ENCODE results near the gene CLIP4.

DNA sequence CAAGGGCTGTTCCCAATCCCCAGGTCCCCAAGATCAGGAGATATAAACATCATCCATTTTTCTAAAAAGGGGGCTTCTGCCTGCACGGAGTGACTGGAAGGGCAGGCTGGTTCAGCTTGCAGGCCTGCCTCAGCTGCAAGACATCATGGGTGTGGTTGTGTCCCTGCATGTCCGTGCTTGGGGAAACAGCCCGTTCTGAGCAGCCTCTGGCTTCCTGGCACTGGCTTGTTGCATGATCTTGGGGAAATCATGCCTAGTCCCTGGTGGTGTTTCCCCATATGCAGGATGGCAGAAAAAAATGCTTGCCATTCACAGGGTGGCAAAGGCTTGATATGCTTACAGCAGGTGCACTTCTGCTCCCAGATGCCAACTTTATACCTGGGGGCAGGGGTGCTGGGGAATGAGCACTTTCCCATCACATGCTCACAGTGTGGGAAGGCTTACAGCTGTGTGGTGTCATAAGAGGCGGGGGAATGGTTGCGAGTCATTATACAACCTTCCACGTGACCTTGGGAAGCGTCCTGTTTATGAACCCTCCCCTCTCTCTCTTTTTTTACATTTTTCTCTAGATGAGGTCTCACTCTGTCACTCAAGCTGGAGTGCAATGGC, 48.1 kb upstream of the CLIP4 start:
- TF ChIP-seq, protein P1, sequence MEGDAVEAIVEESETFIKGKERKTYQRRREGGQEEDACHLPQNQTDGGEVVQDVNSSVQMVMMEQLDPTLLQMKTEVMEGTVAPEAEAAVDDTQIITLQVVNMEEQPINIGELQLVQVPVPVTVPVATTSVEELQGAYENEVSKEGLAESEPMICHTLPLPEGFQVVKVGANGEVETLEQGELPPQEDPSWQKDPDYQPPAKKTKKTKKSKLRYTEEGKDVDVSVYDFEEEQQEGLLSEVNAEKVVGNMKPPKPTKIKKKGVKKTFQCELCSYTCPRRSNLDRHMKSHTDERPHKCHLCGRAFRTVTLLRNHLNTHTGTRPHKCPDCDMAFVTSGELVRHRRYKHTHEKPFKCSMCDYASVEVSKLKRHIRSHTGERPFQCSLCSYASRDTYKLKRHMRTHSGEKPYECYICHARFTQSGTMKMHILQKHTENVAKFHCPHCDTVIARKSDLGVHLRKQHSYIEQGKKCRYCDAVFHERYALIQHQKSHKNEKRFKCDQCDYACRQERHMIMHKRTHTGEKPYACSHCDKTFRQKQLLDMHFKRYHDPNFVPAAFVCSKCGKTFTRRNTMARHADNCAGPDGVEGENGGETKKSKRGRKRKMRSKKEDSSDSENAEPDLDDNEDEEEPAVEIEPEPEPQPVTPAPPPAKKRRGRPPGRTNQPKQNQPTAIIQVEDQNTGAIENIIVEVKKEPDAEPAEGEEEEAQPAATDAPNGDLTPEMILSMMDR (IDR thresholded peaks at IDR 0.05; ENCODE audit: borderline replicate concordance, extremely low read depth, low read length, poor library complexity, severe bottlenecking) = no peak
- no peak for TF ChIP-seq EZH2 (IDR thresholded peaks at IDR 0.05; ENCODE audit: borderline replicate concordance, low read depth, low read length, severe bottlenecking)

Data from DND-41 (cell line).